CD14-positive monocyte (primary cell): ENCODE data around the gene MGAT5. TPM values are rescaled to one million over a fixed set of nuclear protein-coding genes. Genes with fewer than 3 reads are reported as not detected.

Source experiments
- DNase-seq, 3 donors: peaks; one replicate each; pipeline ENCODE4 v3.0.0-alpha.2; 2011 to 2022
- H2AFZ ChIP-seq: 2 replicates; pipeline ENCODE4 v1.6.0; 2012; ENCODE audit warnings: mild to moderate bottlenecking, low read depth, low read length, inconsistent platforms; ENCODE audit not compliant: insufficient read depth, poor library complexity, severe bottlenecking
- H3K27ac ChIP-seq, 2 donors: 1 replicate in 1 of 2; 2 replicates in 1 of 2; pipeline ENCODE4 v1.5.1; 2012 to 2013; ENCODE audit warnings: low read length in 2 of 2, control low read depth in 1 of 2, inconsistent platforms in 1 of 2, low read depth in 1 of 2, mild to moderate bottlenecking in 1 of 2
- H3K27me3 ChIP-seq, 2 donors: one replicate each; pipeline versions ENCODE4 v1.6.0 to v1.6.1; 2011 to 2013; ENCODE audit warnings: low read length in 2 of 2; ENCODE audit not compliant: control insufficient read depth in 2 of 2, insufficient read depth in 2 of 2
- H3K36me3 ChIP-seq, 2 donors: replicated peaks in 1 of 2; 1 replicate in 1 of 2; 2 replicates in 1 of 2; pipeline versions ENCODE4 v1.5.1 to v1.6.1; 2012 to 2013; ENCODE audit warnings: low read length in 2 of 2, control low read depth in 1 of 2, inconsistent platforms in 1 of 2, mild to moderate bottlenecking in 1 of 2; ENCODE audit not compliant: insufficient read depth in 2 of 2, control insufficient read depth in 1 of 2
- H3K4me1 ChIP-seq, 2 donors: 1 replicate in 1 of 2; 2 replicates in 1 of 2; pipeline versions ENCODE4 v1.5.1 to v1.6.1; 2012 to 2013; ENCODE audit warnings: low read length in 2 of 2, control low read depth in 1 of 2, inconsistent platforms in 1 of 2, mild to moderate bottlenecking in 1 of 2, moderate library complexity in 1 of 2; ENCODE audit not compliant: insufficient read depth in 2 of 2, control insufficient read depth in 1 of 2
- H3K4me2 ChIP-seq: replicated peaks from 2 replicates; pipeline ENCODE3; 2012; ENCODE audit warnings: low read length, moderate library complexity, mild to moderate bottlenecking; ENCODE audit not compliant: poor library complexity, severe bottlenecking; ENCODE audit errors: extremely low read depth
- H3K4me3 ChIP-seq, 3 experiments: fragments of 200-600 bp in 1 of 3; sonication (generic) in 1 of 3; replicated peaks in 1 of 3; 1 replicate in 2 of 3; 2 replicates in 1 of 3; pipeline ENCODE4 v1.5.1; 2011 to 2013; ENCODE audit warnings: low read length in 3 of 3, mild to moderate bottlenecking in 3 of 3, control low read depth in 2 of 3, low read depth in 2 of 3, inconsistent platforms in 1 of 3, moderate library complexity in 1 of 3
- H3K79me2 ChIP-seq: 2 replicates; pipeline ENCODE4 v1.6.0; 2012; ENCODE audit warnings: mild to moderate bottlenecking, control low read depth, inconsistent platforms, low read length, moderate library complexity; ENCODE audit not compliant: insufficient read depth
- H3K9ac ChIP-seq: 2 replicates; pipeline ENCODE4 v1.6.0; 2017; ENCODE audit warnings: low read length, mild to moderate bottlenecking; ENCODE audit not compliant: insufficient read depth, poor library complexity, severe bottlenecking
- H3K9me3 ChIP-seq, 2 donors: replicated peaks in 1 of 2; 1 replicate in 1 of 2; 2 replicates in 1 of 2; pipeline versions ENCODE4 v1.5.1 to v1.6.1; 2012 to 2013; ENCODE audit warnings: low read length in 2 of 2, control low read depth in 1 of 2; ENCODE audit not compliant: control insufficient read depth in 1 of 2, insufficient read depth in 1 of 2
- H4K20me1 ChIP-seq: 2 replicates; pipeline ENCODE4 v1.6.0; 2012; ENCODE audit warnings: mild to moderate bottlenecking, low read length, control low read depth, moderate library complexity; ENCODE audit not compliant: insufficient read depth
- H3K27ac Mint-ChIP-seq, 7 donors: one replicate each; pipeline ENCODE4 v1.8.0; 2020; ENCODE audit warnings: mild to moderate bottlenecking in 7 of 7, mixed read lengths in 7 of 7, moderate library complexity in 6 of 7, inconsistent platforms in 2 of 7
- H3K27me3 Mint-ChIP-seq, 3 donors: one replicate each; pipeline ENCODE4 v1.8.0; 2021 to 2022; ENCODE audit warnings: low read depth in 3 of 3, mild to moderate bottlenecking in 3 of 3, mixed read lengths in 3 of 3, moderate library complexity in 3 of 3, inconsistent platforms in 1 of 3
- H3K36me3 Mint-ChIP-seq, 2 donors: one replicate each; pipeline ENCODE4 v1.8.0; 2020; ENCODE audit warnings: mixed read lengths in 2 of 2, inconsistent platforms in 1 of 2, mild to moderate bottlenecking in 1 of 2
- H3K4me1 Mint-ChIP-seq: one replicate; pipeline ENCODE4 v1.8.0; 2020; ENCODE audit warnings: mild to moderate bottlenecking, mixed read lengths
- H3K4me3 Mint-ChIP-seq, 2 donors: one replicate each; pipeline ENCODE4 v1.8.0; 2020; ENCODE audit warnings: mild to moderate bottlenecking in 2 of 2, mixed read lengths in 2 of 2, moderate library complexity in 1 of 2
- H3K9me3 Mint-ChIP-seq, 7 donors: one replicate each; pipeline ENCODE4 v1.8.0; 2020 to 2022; ENCODE audit warnings: mixed read lengths in 7 of 7, mild to moderate bottlenecking in 6 of 7, moderate library complexity in 6 of 7, inconsistent platforms in 2 of 7
- CTCF ChIP-seq: fragments of 200-600 bp; IDR thresholded peaks from one replicate; pipeline ENCODE4 v1.8.0; 2022; ENCODE audit warnings: antibody characterized with exemption, mild to moderate bottlenecking
- WGBS: methylation state at CpG from one replicate; pipeline ENCODE4 v1.1.5; 2013; ENCODE audit warnings: missing lambda C conversion rate; ENCODE audit not compliant: insufficient coverage; 5-methylcytosine and 5-hydroxymethylcytosine counted together
- intact Hi-C, 2 donors: fragments of 100-400 bp; cut with micrococcal nuclease; formaldehyde crosslinking; loops; one replicate each; pipeline versions ENCODE4 v1.15.0 to v1.15.1; 2023
- polyA plus RNA-seq, 3 donors: library from polyadenylated mRNA; depleted of rRNA in 1 of 3; unstranded in 2 of 3; stranded (reverse) in 1 of 3; fragments of 300-500 nt in 2 of 3; fragments of >200 nt in 1 of 3; fragmentation: Illumina TruSeq in 2 of 3; gene quantifications; 1 replicate in 2 of 3; 2 replicates in 1 of 3; pipeline ENCODE4 v1.2.3, GENCODE V29; 2012 to 2021

MGAT5 gene
- polyA plus RNA-seq, 3 donors, result 1.9 to 6.6 (median 2.4) TPM

GRCh38 chr2:134448650-134449049 lies 194.8 kb downstream of the MGAT5 start:
- Histone ChIP-seq H3K4me3 (no peak overlapping the region), H3K4me2 (no peak overlapping the region), H3K27me3 (no peaks in the 10 kb centered on the region), H3K27ac (no peak overlapping the region), H3K9me3 (no peaks in the 10 kb centered on the region), H4K20me1 (no peaks in the 10 kb centered on the region), H2AFZ (no peak overlapping the region), H3K79me2 (no peaks in the 10 kb centered on the region), H3K9ac (no peak overlapping the region), H3K36me3 (peaks cover 10 to 63% of the 10 kb centered on the region in 2 donors), H3K4me1 (no peaks in the 10 kb centered on the region)
- peaks cover 0 to 4% (median 1%) of the 10 kb centered on the region in 3 donors for H3K27me3 Mint-ChIP-seq
- H3K4me1 Mint-ChIP-seq, result no peaks in the 10 kb centered on the region
- peaks cover 44 to 61% of the 10 kb centered on the region in 2 donors for H3K36me3 Mint-ChIP-seq
- intact Hi-C loops, result no loop called here
- no peaks in the 10 kb centered on the region for H3K9me3 Mint-ChIP-seq
- H3K27ac Mint-ChIP-seq, result peak overlapping the region in 2 of 7 donors; percentile 30 to 62
- DNase-seq, result no peak
- no peak overlapping the region for H3K4me3 Mint-ChIP-seq
- no peak for TF ChIP-seq CTCF
- 97% methylated on average over 6 of the region's 6 CpGs for WGBS

- TF ChIP-seq CTCF, result no peak
- Histone ChIP-seq H3K9ac (no peak overlapping the region), H3K9me3 (no peaks in the 10 kb centered on the region), H3K4me2 (no peak overlapping the region), H2AFZ (no peak overlapping the region), H3K27ac (no peak overlapping the region), H3K4me3 (no peak overlapping the region), H3K36me3 (peaks cover 10 to 63% of the 10 kb centered on the region in 2 donors), H3K27me3 (no peaks in the 10 kb centered on the region), H4K20me1 (no peaks in the 10 kb centered on the region), H3K4me1 (no peaks in the 10 kb centered on the region), H3K79me2 (no peaks in the 10 kb centered on the region)
- Mint-ChIP-seq H3K36me3 (peaks cover 44 to 56% of the 10 kb centered on the region in 2 donors), H3K27me3 (peaks cover 0 to 4% (median 1%) of the 10 kb centered on the region in 3 donors), H3K9me3 (no peaks in the 10 kb centered on the region), H3K4me1 (no peaks in the 10 kb centered on the region), H3K4me3 (no peak overlapping the region), H3K27ac (peak overlapping the region in 4 of 7 donors; percentile 30 to 46 (median 35))
- DNase-seq, result no peak
- intact Hi-C loops, result no loop called here
- WGBS, result 94% methylated on average over 4 of the region's 7 CpGs
Observed at GRCh38 chr2:134449157-134449556, 195.3 kb downstream of the MGAT5 start.
